Erythroblast (primary cell): ENCODE results near the gene SEH1L.

Source experiments
- GATA1 ChIP-seq: IDR thresholded peaks from 2 replicates; pipeline ENCODE4 v1.6.1; 2011; ENCODE audit warnings: low read depth, mild to moderate bottlenecking, control low read depth, low read length, moderate library complexity
- POLR2A ChIP-seq: IDR thresholded peaks from 2 replicates; pipeline ENCODE4 v1.6.1; 2011; ENCODE audit warnings: mild to moderate bottlenecking, low read length

GRCh38 chr18:12958478-12958877 is 10.7 kb downstream of the SEH1L start:
- TF ChIP-seq POLR2A (no peak), GATA1 (no peak)
